Right renal cortex interstitium (tissue), 3 donors: Measurements from ENCODE around the gene FAN1. TPM values are rescaled to one million over a fixed set of nuclear protein-coding genes. Genes with fewer than 3 reads are reported as not detected.

ENCODE experiments used
- DNase-seq, 3 donors: peaks; one replicate each; pipeline ENCODE4 v3.0.0-alpha.2; 2013; ENCODE audit warnings: low read depth in 3 of 3, low spot score in 2 of 3
- polyA plus RNA-seq, 3 donors: library from polyadenylated mRNA; unstranded; fragments of 120-200 nt; gene quantifications; one replicate each; pipeline ENCODE4 v1.2.1, GENCODE V29; 2013; ENCODE audit not compliant: insufficient read length in 3 of 3

Gene FAN1
- polyA plus RNA-seq, 3 donors, result 27.2 to 30.8 (median 29.8) TPM

GRCh38 chr15:30919877-30920550, 16.3 kb downstream of the FAN1 start:
- no peak for DNase-seq

GRCh38 chr15:30921106-30921505, 17.4 kb downstream of the FAN1 start:
- no peak for DNase-seq

- DNase-seq, result peak in 1 of 3 donors; percentile 44
Measured at GRCh38 chr15:30921781-30922479, 18.2 kb downstream of the FAN1 start.

GRCh38 chr15:30922480-30923311, 19.0 kb downstream of the FAN1 start:
- DNase-seq, result no peak

GRCh38 chr15:30923429-30923828, 19.7 kb downstream of the FAN1 start:
- DNase-seq, result no peak

- DNase-seq, result no peak
Measured at GRCh38 chr15:30924353-30924752, 20.6 kb downstream of the FAN1 start.

- no peak for DNase-seq
Measured at GRCh38 chr15:30925686-30926085, 22.0 kb downstream of the FAN1 start.

- no peak for DNase-seq
Measured at GRCh38 chr15:30926161-30926560, 22.4 kb downstream of the FAN1 start.

- DNase-seq, result no peak
Measured at GRCh38 chr15:30927148-30927761, 23.5 kb downstream of the FAN1 start.

GRCh38 chr15:30928076-30928475, 24.4 kb downstream of the FAN1 start:
- no peak for DNase-seq

- no peak for DNase-seq
Measured at GRCh38 chr15:30929064-30929669, 25.5 kb downstream of the FAN1 start.

- DNase-seq, result no peak
Measured at GRCh38 chr15:30929982-30930381, 26.3 kb downstream of the FAN1 start.

GRCh38 chr15:30930422-30930821, 26.7 kb downstream of the FAN1 start:
- no peak for DNase-seq

- no peak for DNase-seq
Measured at GRCh38 chr15:30933293-30933692, 29.6 kb downstream of the FAN1 start.

- DNase-seq, result no peak
Measured at GRCh38 chr15:30939161-30939560, 35.4 kb downstream of the FAN1 start.

GRCh38 chr15:30940359-30940758, 36.6 kb downstream of the FAN1 start:
- no peak for DNase-seq

- no peak for DNase-seq
Measured at GRCh38 chr15:30941520-30941919, 37.8 kb downstream of the FAN1 start.

GRCh38 chr15:30943654-30944335, 40.1 kb downstream of the FAN1 start:
- DNase-seq, result no peak

- no peak for DNase-seq
Measured at GRCh38 chr15:30953183-30953582, 49.5 kb downstream of the FAN1 start.

GRCh38 chr15:30953731-30954378, 50.1 kb downstream of the FAN1 start:
- DNase-seq, result no peak
